Stimulated activated CD8-positive, alpha-beta memory T cell treated with anti-CD3 and anti-CD28 coated beads, Interleukin-12 subunit alpha, Interleukin-12 subunit beta, amount 100 ng/mL, for 1 hour (primary cell): ENCODE data around the gene MBD5.
A peak's percentile ranks its signal among the peaks of the same experiment; 100 is the strongest.
"Not testable (repeated sequence)": the region's sequence is repeated elsewhere in the genome, so short reads cannot be mapped to it uniquely, and the experiment has no call there.

ENCODE experiments used
- DNase-seq: peaks from one replicate; pipeline ENCODE4 v3.0.0-alpha.2; 2020; ENCODE audit warnings: low read depth

Gene MBD5

DNA sequence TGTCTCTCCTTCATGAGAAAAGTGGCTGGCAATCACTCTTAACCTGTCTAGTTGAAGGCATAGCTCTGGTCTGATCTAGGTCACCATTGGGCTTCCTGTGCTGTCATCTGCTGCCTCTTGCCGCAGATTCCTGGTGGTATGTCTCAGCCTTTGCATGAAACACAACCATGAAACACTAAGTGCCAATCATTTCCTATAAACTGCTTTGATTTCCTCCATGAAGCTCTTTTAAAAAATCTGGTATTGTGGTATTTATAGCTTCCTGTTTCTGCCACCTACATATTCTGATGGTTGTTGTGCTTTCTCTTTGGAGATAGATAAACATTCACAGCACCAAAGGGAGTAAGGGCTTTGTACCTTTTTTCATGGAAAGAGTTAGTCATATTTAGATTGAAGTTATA is 503.6 kb downstream of the MBD5 start:
- DNase-seq = peak; percentile 30

DNA sequence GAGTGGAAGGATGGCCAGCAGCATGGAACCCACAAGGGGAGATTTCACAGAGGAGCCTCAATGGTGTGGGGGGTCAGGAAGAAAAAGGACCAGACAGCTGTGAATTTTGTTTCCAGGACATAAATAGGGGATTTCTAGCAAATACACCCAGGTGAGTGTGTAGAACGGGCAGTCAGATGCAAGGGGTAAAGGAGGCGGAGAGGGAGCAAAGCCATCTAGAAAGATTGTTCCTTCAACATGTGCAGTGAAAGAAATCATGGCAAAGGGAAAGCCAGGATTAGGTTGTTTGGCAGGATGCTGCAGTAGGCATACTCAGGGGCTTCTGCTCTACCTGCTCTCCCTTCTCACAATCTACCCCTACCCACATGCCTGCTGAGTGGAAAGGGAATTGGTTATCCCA is 504.2 kb downstream of the MBD5 start:
- no peak for DNase-seq

DNA sequence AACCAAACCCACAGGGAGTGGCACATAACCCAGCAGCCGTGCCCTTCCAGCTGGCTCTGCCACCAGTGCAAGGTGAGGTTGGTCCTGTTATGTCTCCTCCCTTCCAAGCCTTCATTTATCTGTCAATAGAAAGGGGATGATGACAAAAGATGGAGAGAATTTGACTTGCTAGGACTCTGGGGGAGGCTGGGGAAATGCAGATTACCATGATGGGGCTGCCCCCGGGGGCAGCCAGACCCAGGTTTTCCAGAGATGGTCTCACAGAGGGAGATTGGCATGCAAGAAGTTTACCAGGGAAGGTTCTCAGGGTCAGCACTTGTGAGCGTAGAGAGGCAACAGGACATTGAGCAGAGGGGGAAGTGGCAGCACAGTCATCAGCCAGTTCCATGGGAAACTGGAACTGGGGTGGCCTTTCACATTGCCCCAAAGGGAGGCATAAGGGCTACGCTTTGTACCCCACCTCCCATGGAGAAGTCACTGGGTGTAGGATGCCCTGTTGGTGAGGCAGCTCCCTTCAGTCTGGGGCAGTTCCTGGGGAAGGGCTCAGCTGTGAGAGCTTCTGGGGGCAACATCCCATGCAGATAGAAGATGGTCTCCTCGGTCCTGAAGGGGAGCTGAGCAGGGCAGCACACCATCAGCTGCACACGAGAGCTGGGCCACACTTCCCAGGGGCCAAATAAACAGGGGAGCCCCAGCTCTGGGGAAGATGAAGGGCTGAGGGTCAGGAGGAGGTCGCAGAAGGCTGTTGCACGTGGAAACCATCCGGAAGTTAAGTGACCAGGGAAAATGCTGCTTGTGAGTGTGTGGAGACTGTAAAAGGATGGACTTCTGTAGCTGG is 505.8 kb downstream of the MBD5 start:
- no peak for DNase-seq

DNA sequence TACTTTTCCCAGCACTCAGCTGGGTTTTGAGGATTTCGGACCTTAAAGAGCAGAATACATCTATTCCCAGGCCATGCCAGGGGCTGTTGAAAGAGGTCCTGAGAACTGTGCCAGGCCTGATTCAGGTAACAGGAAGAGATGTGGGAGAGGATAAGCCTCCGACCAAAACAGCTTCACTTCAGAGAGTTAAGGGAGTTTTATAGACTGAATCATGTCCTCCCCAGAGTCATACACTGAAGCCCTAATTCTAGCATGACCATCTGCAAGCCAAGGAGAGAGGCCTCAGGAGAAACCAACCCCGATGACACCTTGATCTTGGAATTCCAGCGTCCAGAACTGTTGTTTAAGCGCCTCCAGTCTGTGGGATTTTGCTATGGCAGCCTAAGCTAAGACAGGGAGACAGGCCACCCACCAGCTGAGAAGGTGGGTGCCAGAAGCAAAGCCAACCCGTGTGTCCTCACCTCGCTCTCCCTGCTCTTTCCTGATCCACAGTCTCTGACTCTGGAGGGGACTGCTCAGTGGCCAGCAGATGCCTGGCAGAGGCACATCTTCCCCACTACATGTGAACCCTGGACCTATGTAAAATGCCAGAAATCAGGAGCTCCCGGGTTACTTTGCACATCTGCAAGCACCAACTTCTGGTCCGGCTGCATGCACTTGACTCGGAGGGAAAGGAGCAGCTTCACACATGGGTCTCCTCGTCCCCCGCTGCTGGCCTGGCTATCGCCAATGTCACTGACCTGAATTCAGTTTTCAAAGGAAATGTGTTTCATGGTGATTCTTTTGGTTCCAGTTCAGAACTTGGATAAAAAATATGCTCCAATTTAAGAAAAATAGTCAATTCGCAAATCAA is 506.8 kb downstream of the MBD5 start:
- no peak for DNase-seq

DNA sequence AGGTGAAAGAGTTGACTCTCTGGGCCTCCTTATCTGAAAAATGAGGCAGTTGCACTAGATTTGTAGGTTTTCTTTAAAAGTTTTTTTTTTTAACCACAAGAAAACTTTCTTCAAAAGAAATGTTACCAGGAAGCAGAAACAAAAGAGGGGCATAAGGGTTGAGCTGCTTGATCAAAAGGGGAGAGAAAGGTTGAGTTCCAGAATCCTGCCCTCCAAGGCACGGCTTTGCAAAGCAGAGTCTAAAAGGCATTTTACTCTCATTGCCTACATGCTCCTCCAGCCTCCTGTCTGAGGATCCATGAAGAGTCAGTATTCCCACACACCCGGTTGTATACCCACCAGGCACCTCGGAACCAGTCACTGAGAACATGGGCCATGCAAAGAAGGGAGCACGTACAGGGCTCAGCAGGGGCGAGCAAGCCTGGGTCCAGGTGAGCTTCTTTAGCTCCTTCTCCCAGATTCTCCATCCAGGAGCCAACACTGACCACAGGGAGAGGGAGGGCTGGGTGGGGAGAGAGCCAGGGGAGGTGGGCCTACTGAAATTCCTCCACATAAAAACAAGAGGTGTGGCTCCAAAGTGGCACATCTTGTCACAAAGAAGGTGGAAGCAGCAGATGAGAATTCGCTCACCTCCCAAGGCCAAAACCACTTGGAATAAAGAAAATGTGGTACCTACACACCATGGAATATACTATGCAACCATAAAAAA is 507.6 kb downstream of the MBD5 start:
- no peak for DNase-seq

DNA sequence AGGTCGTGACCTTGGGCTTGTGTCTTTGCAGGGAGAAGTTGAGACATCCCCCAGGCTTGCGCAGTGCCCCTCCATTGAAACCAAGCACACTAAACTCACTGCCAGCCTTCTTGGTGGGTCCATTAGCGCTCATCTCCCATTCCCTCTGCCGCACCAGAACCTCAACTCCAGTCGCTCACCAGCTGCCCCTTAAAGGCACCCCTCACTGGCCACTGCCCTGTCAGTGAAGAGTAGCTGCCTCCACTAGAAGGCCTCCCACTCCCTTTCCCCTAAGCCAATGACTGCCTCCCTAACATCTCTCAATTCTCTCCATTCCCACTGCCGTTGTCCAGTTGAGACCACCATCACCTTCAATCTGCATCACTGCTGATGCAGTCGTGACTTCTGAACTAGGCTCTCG is 508.9 kb downstream of the MBD5 start:
- no peak for DNase-seq

DNA sequence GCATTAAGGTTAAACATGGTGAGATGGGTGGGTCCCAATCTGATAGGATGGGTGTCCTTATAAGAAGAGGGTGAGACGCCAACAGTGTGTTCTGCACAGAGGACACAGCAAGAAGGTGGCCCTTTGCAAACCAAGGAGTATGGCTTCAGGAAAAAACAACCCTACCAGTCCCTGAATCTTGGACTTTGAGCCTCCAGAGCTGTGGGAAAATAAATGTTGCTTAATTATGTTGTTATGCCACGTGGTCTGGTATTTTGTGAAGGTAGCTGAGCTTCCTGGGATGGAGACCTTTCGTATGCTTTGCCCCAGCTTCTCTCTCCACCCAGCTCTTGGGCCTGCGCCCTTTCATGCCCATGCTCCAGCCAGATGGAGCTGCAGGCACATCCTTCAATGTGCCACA is 509.5 kb downstream of the MBD5 start:
- no peak for DNase-seq

DNA sequence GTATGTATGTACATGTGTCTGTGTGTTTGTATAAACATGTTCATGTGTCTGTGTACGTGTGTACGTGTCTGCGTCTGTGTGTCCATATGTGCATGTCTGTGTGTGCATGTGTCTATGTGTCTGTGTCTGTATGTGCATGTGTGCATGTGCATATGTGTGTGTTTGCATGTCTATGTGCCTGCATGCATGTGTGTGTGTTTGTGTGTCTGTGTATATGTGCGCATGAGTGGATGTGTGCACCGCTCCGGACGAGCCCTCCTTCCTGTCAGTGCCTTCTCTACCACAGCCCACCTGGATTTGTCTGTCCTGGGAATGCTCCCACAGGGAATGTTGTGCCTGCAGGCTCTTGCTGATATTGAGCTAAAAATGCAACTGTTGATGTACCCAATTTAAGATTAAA is 510.3 kb downstream of the MBD5 start:
- DNase-seq = no peak

DNA sequence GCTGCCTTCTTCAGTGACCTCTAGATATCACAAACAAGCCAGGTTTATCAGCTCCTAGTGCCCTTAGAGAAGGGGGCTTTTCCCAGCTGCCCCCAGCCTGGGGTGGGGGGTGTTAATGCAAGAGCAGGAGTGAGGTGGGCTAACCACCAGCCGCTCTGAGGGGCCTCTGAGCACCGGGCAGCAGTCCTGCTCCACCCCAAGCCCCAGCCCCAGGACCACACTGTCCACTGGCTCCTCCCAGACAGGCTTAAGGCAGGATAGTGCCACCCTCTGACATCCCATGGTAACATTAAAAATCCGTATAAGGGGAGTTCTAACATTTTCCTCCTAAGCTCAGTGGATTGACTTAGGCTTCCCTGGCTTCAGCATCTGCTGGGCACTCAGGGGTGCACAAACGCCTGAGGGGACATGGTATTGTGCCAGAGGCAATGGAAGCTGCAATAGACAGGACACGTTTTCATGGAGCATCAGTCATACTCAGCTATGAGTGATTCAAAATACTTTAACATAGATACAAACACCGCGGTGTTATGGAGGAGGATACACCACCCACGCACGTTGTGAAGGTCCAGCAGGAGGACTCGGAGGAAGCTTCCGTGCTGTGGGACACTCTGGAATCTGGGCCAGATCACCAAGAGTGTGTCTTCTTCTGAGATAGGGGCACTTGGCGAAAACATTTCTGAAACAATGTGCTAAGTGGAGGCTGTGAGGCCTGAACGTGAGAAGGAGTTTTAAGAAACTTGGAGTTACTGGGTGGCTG is 511.0 kb downstream of the MBD5 start:
- DNase-seq = no peak

DNA sequence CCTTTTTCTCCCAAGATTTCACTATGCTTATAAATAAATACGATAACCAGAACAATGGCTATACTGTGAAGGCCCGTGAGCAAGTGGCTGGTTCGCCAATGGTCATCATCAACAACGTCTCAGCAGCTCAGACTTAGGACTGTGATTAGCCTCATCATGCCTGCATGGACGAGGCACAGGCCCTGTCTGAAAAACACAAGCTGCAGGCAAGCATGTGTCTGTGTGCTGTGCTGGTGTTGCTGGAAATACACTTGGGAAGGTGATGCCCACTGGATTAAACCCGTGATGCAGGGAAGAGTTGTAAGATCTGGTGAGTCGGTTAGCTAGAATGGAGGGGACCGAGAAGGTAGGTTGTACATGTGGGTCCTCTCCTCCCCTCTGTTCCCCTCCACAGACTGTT is 512.1 kb downstream of the MBD5 start:
- no peak for DNase-seq

DNA sequence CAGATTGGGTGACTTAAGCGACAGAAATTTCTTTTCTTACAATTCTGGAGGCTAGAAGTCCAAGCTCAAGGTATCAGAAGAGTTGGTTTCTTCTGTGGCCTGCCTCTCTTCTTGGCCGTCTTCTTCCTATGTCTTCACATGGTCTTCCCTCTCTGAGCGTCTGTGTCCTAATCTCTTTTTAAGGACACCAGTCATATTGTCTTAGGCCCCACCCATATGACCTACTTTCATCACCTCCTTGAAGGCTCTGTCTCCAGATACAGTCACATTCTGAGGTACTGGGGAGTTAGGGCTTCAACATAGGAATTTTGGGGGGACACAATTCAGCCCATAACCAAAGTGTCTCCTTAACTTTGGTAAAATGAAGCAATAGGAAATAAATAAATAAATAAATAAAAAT is 512.8 kb downstream of the MBD5 start:
- DNase-seq = no peak

DNA sequence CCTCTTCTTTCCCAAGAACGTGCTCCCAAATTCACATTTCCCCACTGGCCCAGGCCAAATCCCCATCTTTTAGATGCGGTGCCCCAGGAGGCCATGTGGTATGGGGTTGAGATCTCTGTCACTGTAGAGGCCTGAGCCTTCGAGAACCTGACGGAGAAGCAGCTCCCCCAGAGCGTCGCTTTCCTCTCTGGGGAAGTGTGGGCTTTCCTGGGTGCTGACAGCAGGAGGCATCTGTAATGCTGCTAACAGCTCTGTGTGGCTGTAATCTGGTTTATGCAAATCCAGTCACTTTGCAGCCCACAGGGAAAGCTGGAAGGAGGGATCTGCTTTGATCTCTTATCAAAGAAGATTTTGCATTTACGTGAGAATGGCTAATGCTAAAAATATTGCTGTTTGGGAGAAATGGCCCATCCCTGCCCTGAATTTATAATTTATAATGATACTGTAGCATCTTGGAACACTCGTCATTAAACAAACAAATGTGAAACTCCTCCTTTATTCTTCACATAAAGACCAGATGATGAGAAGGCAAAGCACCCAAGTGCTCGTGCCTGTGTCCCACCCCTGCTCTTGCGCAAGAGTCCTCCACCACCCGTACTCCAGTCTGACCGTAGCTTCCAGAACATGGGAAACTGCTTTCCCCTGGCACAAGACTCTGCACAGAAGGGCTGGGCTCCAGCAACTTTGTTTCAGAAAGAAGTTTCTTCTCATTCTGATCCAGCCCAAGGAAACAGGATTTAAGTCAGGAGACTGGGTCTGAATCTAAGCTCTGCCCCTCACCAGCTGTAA is 513.7 kb downstream of the MBD5 start:
- no peak for DNase-seq

DNA sequence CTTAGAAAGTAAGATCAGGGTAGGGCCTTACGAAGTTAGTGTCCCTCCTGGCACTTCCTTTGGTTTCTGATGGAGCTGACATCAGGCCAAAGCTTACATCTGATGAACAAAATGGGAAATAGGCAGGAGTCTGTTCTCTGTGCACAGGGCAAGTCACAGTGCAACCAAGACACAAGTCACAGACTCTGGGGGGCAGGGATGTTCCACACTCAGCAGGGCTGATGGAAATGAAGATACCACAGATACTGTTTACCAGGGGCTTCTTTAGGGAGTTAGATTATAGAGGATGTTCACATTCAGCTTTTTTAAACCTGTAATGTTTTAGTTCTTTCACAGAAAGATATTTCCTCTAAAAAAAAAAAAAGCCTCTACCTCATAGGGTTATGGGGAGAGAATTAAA is 517.5 kb downstream of the MBD5 start:
- DNase-seq = no peak

DNA sequence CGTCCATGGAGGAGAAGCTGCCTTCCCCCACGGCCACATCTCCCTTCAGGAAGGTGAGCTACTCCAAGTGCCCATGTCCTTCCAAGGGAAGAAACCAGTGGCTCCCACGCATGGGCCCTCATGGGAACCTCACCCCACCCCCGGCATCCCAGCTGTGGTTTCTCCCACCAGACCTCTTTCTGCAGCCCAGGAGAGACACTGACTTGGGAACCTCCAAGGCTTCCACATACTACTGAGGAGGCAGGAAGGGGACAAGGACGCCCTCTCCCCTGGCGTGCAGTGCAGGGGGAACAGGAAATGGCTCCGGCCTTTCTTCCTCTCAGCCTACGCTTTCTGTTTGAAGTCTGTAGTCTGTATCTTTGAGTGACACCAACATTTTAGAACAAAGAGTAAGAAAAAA is 519.1 kb downstream of the MBD5 start:
- DNase-seq = no peak

DNA sequence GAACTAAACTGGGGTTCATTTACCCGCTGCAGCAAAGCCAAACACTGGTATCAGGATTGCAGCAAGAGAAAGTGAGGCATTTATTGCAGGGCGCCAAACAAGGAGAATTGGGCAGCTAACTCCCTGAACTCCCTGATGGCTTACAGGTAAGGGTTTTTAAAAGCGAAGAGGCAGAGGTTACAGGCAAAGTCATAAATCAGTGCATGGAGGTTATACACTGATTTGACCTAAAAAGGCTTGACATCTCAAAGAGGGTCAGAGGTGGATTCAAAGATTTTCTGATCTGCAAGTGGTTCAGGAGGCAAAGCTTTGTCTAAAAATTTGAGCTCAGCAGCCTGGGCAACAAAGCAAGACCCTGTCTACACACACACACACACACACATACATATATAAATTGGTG is 520.9 kb downstream of the MBD5 start:
- DNase-seq = no peak

DNA sequence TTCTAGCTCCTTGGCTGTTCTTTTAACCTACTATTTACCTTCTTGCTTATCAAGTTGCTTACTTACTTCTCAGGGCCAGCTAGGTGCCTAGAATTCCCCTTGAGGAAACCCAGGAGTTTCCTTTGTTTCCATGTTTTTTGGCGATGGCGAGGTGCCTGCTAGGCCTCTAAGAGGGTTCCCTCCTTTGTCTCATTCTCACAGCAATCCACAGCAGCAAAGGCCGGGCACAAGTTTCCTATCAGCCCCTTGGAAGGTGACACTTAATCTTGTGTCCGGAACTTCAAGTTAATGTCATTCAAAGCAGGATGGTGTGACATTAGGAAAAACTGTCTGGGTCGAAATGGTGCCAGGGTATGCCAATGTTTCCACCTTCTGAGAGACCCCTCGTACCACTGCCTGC is 521.7 kb downstream of the MBD5 start:
- no peak for DNase-seq

DNA sequence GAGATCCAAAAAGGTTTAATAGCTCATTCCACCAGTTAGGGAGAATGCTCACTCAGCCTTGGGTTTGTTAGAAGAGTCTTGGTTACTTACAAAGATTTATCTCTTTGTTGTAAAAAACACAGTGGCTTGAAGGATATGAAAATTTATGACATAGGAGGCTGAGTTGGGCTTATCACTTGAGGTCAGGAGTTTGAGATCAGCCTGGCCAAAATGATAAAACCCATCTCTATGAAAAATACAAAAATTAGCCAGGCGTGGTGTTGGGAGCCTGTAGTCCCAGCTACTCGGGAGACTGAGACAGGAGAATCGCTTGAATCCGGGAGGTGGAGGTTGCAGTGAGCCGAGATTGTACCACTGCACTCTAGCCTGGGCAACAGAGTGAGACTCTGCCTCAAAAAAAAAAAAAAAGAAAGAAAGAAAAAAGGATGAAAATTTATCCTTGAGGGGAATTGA is 522.2 kb downstream of the MBD5 start:
- not testable (repeated sequence) for DNase-seq

DNA sequence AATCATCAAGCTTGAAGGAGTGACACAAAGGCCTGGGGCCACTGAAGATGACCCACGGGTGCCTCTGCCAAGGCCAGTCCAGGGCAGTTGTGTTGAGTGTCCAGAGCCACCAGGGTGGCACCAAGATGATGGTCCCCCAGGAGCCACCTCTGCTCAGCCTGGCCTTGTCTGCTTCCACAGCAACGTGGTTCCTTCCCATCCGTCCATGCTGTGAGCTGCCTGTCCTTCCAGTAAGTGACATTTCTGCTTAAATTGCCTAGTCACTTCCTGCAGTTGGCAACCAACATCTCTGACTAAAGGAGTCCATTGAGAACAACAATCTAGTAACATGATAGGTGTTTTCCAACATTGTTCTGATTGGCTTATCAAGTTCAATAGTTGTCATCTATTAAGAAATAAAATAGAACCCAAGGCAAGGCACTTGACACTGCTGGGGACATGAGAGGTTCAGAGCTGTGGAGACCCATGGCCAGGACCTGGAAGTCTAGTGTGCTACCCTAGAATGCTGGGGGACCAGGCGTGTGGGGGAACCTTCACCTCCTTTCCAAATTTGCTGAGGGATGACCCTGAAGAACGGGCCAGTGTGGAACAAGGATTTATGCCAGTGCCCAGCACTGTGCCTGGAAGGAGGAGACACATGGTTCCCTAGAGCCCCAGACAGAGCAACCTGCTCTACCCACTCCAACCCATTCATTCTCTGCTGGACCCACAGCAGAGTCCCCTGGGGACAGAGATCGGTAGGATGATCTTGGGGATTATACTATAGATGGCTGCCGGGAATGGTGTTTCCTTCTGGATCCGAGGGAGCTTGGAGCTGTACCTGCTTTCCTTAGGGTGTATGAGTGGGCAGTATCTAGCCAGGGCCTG is 524.7 kb downstream of the MBD5 start:
- DNase-seq = no peak

DNA sequence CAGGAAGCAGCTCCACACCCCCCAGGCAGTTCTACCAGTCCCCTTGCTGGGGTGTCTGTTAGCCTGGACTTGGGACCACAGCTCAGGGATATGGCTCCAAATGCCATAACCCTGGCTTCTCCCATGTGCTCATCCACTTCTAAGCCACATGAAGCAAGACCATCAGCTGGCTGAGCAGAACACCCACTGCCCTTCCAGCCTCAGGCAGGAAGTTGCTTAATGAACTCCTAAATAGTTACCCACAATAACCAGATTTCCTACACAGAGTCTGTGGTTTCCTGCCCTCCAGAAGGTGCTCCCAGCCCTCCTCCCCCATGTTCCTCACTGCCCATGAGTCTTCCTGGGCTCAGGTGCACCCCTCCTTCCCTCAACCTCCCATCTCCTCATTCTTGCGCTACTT is 525.4 kb downstream of the MBD5 start:
- no peak for DNase-seq
